Spinal cord (tissue), 10 donors: Measurements from ENCODE around the gene KATNAL2. TPM values are rescaled to one million over a fixed set of nuclear protein-coding genes. Genes with fewer than 3 reads are reported as not detected.
A peak's percentile ranks its signal among the peaks of the same experiment; 100 is the strongest.

ENCODE experiments used
- DNase-seq, 6 donors: peaks; one replicate each; pipeline versions ENCODE4 v3.0.0 to v3.0.0-alpha.2; 2013 to 2015; ENCODE audit warnings: low spot score in 6 of 6, low read depth in 4 of 6
- H3K27ac ChIP-seq: one replicate; pipeline ENCODE4 v1.5.1; 2013; ENCODE audit warnings: low read depth, low read length, control low read depth
- H3K27me3 ChIP-seq: one replicate; pipeline ENCODE4 v1.6.1; 2013; ENCODE audit warnings: low read length; ENCODE audit not compliant: control insufficient read depth, insufficient read depth
- H3K36me3 ChIP-seq: one replicate; pipeline ENCODE4 v1.6.1; 2013; ENCODE audit warnings: low read length; ENCODE audit not compliant: control insufficient read depth, insufficient read depth
- H3K4me1 ChIP-seq: one replicate; pipeline ENCODE4 v1.6.1; 2013; ENCODE audit warnings: low read length; ENCODE audit not compliant: control insufficient read depth, insufficient read depth
- H3K4me3 ChIP-seq: one replicate; pipeline ENCODE4 v1.5.1; 2013; ENCODE audit warnings: low read depth, low read length, control low read depth
- H3K9me3 ChIP-seq: one replicate; pipeline ENCODE4 v1.6.1; 2013; ENCODE audit warnings: low read length; ENCODE audit not compliant: control insufficient read depth, insufficient read depth
- WGBS: methylation state at CpG from one replicate; pipeline ENCODE4 v1.1.5; 2013; ENCODE audit warnings: missing lambda C conversion rate; ENCODE audit not compliant: insufficient coverage; 5-methylcytosine and 5-hydroxymethylcytosine counted together
- polyA plus RNA-seq, 2 donors: library from polyadenylated mRNA; unstranded; fragments of 120-200 nt; gene quantifications; one replicate each; pipeline ENCODE4 v1.2.1, GENCODE V29; 2013; ENCODE audit not compliant: insufficient read length in 2 of 2
- total RNA-seq, 2 donors: library from RNA; depleted of rRNA in 1 of 2; stranded (reverse); fragments of 120-200 nt in 1 of 2; fragments of >200 nt in 1 of 2; gene quantifications; one replicate each; pipeline versions ENCODE4 v1.2.3 to v1.2.4, GENCODE V29; 2013 to 2014
- donor health status: healthy.

KATNAL2 gene
- total and polyA plus RNA-seq, 4 donors: 6.3 to 9.6 (median 8.2) TPM

GRCh38 chr18:47121146-47121545 lies 203.7 kb downstream of the KATNAL2 start:
- DNase-seq: no peak
- H3K9me3 ChIP-seq: no peaks in the 10 kb centered on the region
- no peak overlapping the region for H3K27ac ChIP-seq
- H3K4me1 ChIP-seq: no peaks in the 10 kb centered on the region
- H3K27me3 ChIP-seq: no peaks in the 10 kb centered on the region
- no peak overlapping the region for H3K4me3 ChIP-seq
- peaks cover 3% of the 10 kb centered on the region for H3K36me3 ChIP-seq
- no CpG with 5 or more reads among the region's 3 CpGs for WGBS

- H3K36me3 ChIP-seq: no peaks in the 10 kb centered on the region
Observed at GRCh38 chr18:47141289-47141688, 223.9 kb downstream of the KATNAL2 start.

GRCh38 chr18:47143153-47143552 lies 225.8 kb downstream of the KATNAL2 start:
- Histone ChIP-seq H3K27me3 (no peaks in the 10 kb centered on the region), H3K9me3 (no peaks in the 10 kb centered on the region), H3K4me3 (no peak overlapping the region), H3K36me3 (no peaks in the 10 kb centered on the region), H3K4me1 (no peaks in the 10 kb centered on the region), H3K27ac (no peak overlapping the region)
- no peak for DNase-seq
- WGBS: no CpG with 5 or more reads among the region's 5 CpGs

More at GRCh38 chr18:47141289-47141688, 223.9 kb downstream of the KATNAL2 start:
- Histone ChIP-seq H3K4me1 (no peaks in the 10 kb centered on the region), H3K27me3 (no peaks in the 10 kb centered on the region), H3K9me3 (no peaks in the 10 kb centered on the region), H3K4me3 (no peak overlapping the region), H3K27ac (no peak overlapping the region)
- no peak for DNase-seq

GRCh38 chr18:47143899-47144485 lies 226.6 kb downstream of the KATNAL2 start:
- no peaks in the 10 kb centered on the region for H3K27me3 ChIP-seq
- 96% methylated on average over 4 of the region's 4 CpGs for WGBS
- DNase-seq: no peak
- H3K4me3 ChIP-seq: no peak overlapping the region
- H3K4me1 ChIP-seq: no peaks in the 10 kb centered on the region
- no peaks in the 10 kb centered on the region for H3K36me3 ChIP-seq
- H3K27ac ChIP-seq: no peak overlapping the region
- no peaks in the 10 kb centered on the region for H3K9me3 ChIP-seq

GRCh38 chr18:47146206-47146605 lies 228.8 kb downstream of the KATNAL2 start:
- WGBS: 60% methylated on average over 1 of the region's 3 CpGs
- H3K4me1 ChIP-seq: peaks cover 9% of the 10 kb centered on the region
- peak in 1 of 6 donors; percentile 59 for DNase-seq

GRCh38 chr18:47149457-47150028 lies 232.1 kb downstream of the KATNAL2 start:
- Histone ChIP-seq H3K27ac (peak overlapping the region; percentile 94), H3K4me1 (peaks cover 9% of the 10 kb centered on the region), H3K4me3 (peak overlapping the region; percentile 83), H3K27me3 (no peaks in the 10 kb centered on the region), H3K36me3 (peaks cover 3% of the 10 kb centered on the region), H3K9me3 (no peaks in the 10 kb centered on the region)
- DNase-seq: no peak
- WGBS: 18% methylated on average over 12 of the region's 12 CpGs

More at GRCh38 chr18:47146206-47146605, 228.8 kb downstream of the KATNAL2 start:
- no peaks in the 10 kb centered on the region for H3K9me3 ChIP-seq
- no peaks in the 10 kb centered on the region for H3K27me3 ChIP-seq
- H3K36me3 ChIP-seq: peaks cover 3% of the 10 kb centered on the region
- no peak overlapping the region for H3K27ac ChIP-seq
- no peak overlapping the region for H3K4me3 ChIP-seq

GRCh38 chr18:47150029-47150823 lies 232.8 kb downstream of the KATNAL2 start, which contains the start of gene HDHD2:
TSS of gene HDHD2 (minus strand) at chr18:47150500. CDS start at chr18:47136439, 14,061 bp downstream.
- WGBS: under 1% methylated on average over 70 of the region's 70 CpGs
- Histone ChIP-seq H3K27me3 (no peaks in the 10 kb centered on the region), H3K4me3 (peak within 1 kb of the TSS; percentile 83), H3K4me1 (peaks cover 9% of the 10 kb centered on the region), H3K36me3 (peaks cover 3% of the 10 kb centered on the region), H3K27ac (peak within 1 kb of the TSS; percentile 94), H3K9me3 (no peaks in the 10 kb centered on the region)
- peak; percentile 66 to 96 (median 83) for DNase-seq

GRCh38 chr18:47150824-47151366 lies 233.5 kb downstream of the KATNAL2 start:
- Histone ChIP-seq H3K36me3 (peaks cover 3% of the 10 kb centered on the region), H3K4me1 (peaks cover 9% of the 10 kb centered on the region), H3K9me3 (no peaks in the 10 kb centered on the region), H3K27ac (peak overlapping the region; percentile 94), H3K27me3 (no peaks in the 10 kb centered on the region), H3K4me3 (peak overlapping the region; percentile 83)
- DNase-seq: peak in 1 of 6 donors; percentile 6
- WGBS: 9% methylated on average over 8 of the region's 13 CpGs

GRCh38 chr18:47151439-47151838 lies 234.0 kb downstream of the KATNAL2 start:
- DNase-seq: no peak
- H3K9me3 ChIP-seq: no peaks in the 10 kb centered on the region
- H3K36me3 ChIP-seq: peaks cover 3% of the 10 kb centered on the region
- no peaks in the 10 kb centered on the region for H3K27me3 ChIP-seq
- H3K4me1 ChIP-seq: peaks cover 9% of the 10 kb centered on the region
- H3K27ac ChIP-seq: no peak overlapping the region
- H3K4me3 ChIP-seq: no peak overlapping the region
